Esophagus muscularis mucosa (tissue), 4 donors: Measurements from ENCODE around the gene NAA60.

Source experiments
- EP300 ChIP-seq: sonication (generic); formaldehyde crosslinking; IDR thresholded peaks from one replicate; pipeline ENCODE4 v1.6.1; 2017; ENCODE audit warnings: antibody characterized with exemption
- POLR2A ChIP-seq: fragments of 450-650 bp; IDR thresholded peaks from one replicate; pipeline ENCODE4 v1.6.1; 2017; ENCODE audit warnings: antibody characterized with exemption, moderate library complexity, mild to moderate bottlenecking, low read depth
- POLR2AphosphoS5 ChIP-seq, 2 donors: sonication (generic); formaldehyde crosslinking; IDR thresholded peaks; one replicate each; pipeline ENCODE4 v1.6.1; 2017; ENCODE audit warnings: antibody characterized with exemption in 2 of 2
- TF ChIP-seq, protein P1 (sequence below), 3 experiments: fragments of 200-600 bp in 2 of 3; fragments of 450-650 bp in 1 of 3; sonication (generic) in 2 of 3; IDR thresholded peaks; one replicate each; pipeline ENCODE4 v1.5.1; 2017 to 2019; ENCODE audit warnings: antibody characterized with exemption in 3 of 3, mild to moderate bottlenecking in 2 of 3, moderate library complexity in 1 of 3

DNA sequence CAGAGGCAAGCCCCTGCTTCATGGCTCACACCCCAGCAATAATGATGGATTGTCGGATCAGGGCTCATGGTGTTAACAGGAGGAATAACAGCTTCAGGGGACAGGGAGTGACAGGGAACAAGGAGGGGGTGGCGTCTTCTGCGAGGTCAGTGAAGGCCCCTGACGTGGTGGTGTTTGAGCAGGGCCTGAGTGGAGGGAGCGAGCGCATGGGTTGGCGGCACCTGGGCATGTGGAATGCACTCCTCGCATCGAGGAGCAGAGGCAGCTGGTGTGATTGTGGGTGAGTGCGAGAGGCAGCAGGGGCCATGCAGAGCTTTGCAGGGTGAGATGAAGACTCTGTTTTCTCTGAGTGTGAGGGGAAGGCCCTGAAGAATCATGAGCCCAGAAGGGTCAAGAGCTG, 90.6 kb downstream of the NAA60 start:
- TF ChIP-seq, protein P1, sequence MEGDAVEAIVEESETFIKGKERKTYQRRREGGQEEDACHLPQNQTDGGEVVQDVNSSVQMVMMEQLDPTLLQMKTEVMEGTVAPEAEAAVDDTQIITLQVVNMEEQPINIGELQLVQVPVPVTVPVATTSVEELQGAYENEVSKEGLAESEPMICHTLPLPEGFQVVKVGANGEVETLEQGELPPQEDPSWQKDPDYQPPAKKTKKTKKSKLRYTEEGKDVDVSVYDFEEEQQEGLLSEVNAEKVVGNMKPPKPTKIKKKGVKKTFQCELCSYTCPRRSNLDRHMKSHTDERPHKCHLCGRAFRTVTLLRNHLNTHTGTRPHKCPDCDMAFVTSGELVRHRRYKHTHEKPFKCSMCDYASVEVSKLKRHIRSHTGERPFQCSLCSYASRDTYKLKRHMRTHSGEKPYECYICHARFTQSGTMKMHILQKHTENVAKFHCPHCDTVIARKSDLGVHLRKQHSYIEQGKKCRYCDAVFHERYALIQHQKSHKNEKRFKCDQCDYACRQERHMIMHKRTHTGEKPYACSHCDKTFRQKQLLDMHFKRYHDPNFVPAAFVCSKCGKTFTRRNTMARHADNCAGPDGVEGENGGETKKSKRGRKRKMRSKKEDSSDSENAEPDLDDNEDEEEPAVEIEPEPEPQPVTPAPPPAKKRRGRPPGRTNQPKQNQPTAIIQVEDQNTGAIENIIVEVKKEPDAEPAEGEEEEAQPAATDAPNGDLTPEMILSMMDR (IDR thresholded peaks at IDR 0.05), result no peak
- no peak for TF ChIP-seq POLR2A
- TF ChIP-seq POLR2AphosphoS5 (IDR thresholded peaks at IDR 0.05), result no peak
- TF ChIP-seq EP300, result no peak
